Spleen (tissue), 11 donors: ENCODE results near the gene SPRY2. TPM values are rescaled to one million over a fixed set of nuclear protein-coding genes. Genes with fewer than 3 reads are reported as not detected.

ENCODE experiments used
- DNase-seq: peaks from one replicate; pipeline ENCODE4 v3.0.0-alpha.2; 2020
- H3K27ac ChIP-seq, 8 donors: fragments of 200-600 bp; sonication (generic) in 7 of 8; 1 replicate in 4 of 8; 2 replicates in 4 of 8; pipeline versions ENCODE4 v1.5.0 to v1.8.0; 2016 to 2021; ENCODE audit warnings: inconsistent platforms in 4 of 8, mild to moderate bottlenecking in 4 of 8, moderate library complexity in 1 of 8
- H3K27me3 ChIP-seq, 7 donors: fragments of 200-600 bp; sonication (generic) in 6 of 7; replicated peaks in 1 of 7; 1 replicate in 4 of 7; 2 replicates in 3 of 7; pipeline versions ENCODE4 v1.5.0 to v1.8.0; 2016 to 2021; ENCODE audit warnings: inconsistent platforms in 3 of 7, mild to moderate bottlenecking in 1 of 7
- H3K36me3 ChIP-seq, 6 donors: fragments of 200-600 bp; sonication (generic) in 5 of 6; 1 replicate in 4 of 6; 2 replicates in 2 of 6; pipeline versions ENCODE4 v1.5.0 to v1.8.0; 2016 to 2021; ENCODE audit warnings: inconsistent platforms in 2 of 6
- H3K4me1 ChIP-seq, 6 donors: fragments of 200-600 bp; sonication (generic) in 5 of 6; 1 replicate in 3 of 6; 2 replicates in 3 of 6; pipeline versions ENCODE4 v1.5.0 to v1.8.0; 2016 to 2021; ENCODE audit warnings: inconsistent platforms in 3 of 6
- H3K4me3 ChIP-seq, 8 donors: fragments of 200-600 bp; sonication (generic) in 7 of 8; 1 replicate in 4 of 8; 2 replicates in 4 of 8; pipeline versions ENCODE4 v1.5.0 to v1.8.0; 2016 to 2021; ENCODE audit warnings: inconsistent platforms in 4 of 8, mild to moderate bottlenecking in 4 of 8, moderate library complexity in 2 of 8
- H3K9me3 ChIP-seq, 8 donors: fragments of 200-600 bp; sonication (generic) in 7 of 8; 1 replicate in 4 of 8; 2 replicates in 4 of 8; pipeline versions ENCODE4 v1.5.0 to v1.8.0; 2016 to 2021; ENCODE audit warnings: inconsistent platforms in 4 of 8
- CTCF ChIP-seq, 11 experiments: fragments of 200-600 bp in 7 of 11; fragments of 450-650 bp in 4 of 11; sonication (generic) in 4 of 11; IDR thresholded peaks in 8 of 11; conservative IDR thresholded peaks in 3 of 11; 1 replicate in 7 of 11; 2 replicates in 4 of 11; pipeline versions ENCODE4 v1.4.0 to v1.8.0; 2016 to 2021; ENCODE audit warnings: antibody characterized with exemption in 11 of 11, inconsistent platforms in 4 of 11, mild to moderate bottlenecking in 1 of 11
- POLR2A ChIP-seq, 3 donors: fragments of 450-650 bp; IDR thresholded peaks; one replicate each; pipeline ENCODE4 v1.5.1; 2017; ENCODE audit warnings: antibody characterized with exemption in 3 of 3, mild to moderate bottlenecking in 1 of 3
- POLR2AphosphoS5 ChIP-seq, 3 donors: sonication (generic); formaldehyde crosslinking; IDR thresholded peaks; one replicate each; pipeline ENCODE4 v1.5.1; 2017; ENCODE audit warnings: antibody characterized with exemption in 3 of 3
- WGBS, 5 donors: extraction: QIAGEN DNeasy Blood & Tissue Kit in 3 of 5; methylation state at CpG; one replicate each; pipeline versions ENCODE4 v1.1.5 to v1.1.7; 2013 to 2018; 5-methylcytosine and 5-hydroxymethylcytosine counted together
- intact Hi-C: fragments of 100-400 bp; cut with DNase I; formaldehyde crosslinking; loops from one replicate; pipeline ENCODE4 v1.15.0; 2023; ENCODE audit warnings: low total_unique reads
- polyA plus RNA-seq, 3 donors: library from polyadenylated mRNA; stranded (reverse); fragments of 200-250 nt; gene quantifications; one replicate each; pipeline ENCODE4 v1.2.1, GENCODE V29; 2013
- total RNA-seq, 7 donors: library from RNA; depleted of rRNA in 3 of 7; stranded (reverse); fragments of >200 nt in 3 of 7; fragmentation: NEBNext Ultra II Directional in 4 of 7; extraction: Animal tissue kit (Norgen Biotek cat#: 25700) in 4 of 7; gene quantifications; one replicate each; pipeline versions ENCODE4 v1.1.0 to v1.2.1, GENCODE V29; 2016 to 2021
- donor health status: healthy with polysubstance abuse.
- donor health status: DM: no; HTN: no; CAD: no; lungs with moderate emphysema.
- donor health status: DM: no; HTN: no; CAD: no.
- donor health status: Bipolar disorder and iron deficiency.
- donor health status: healthy.
- donor health status: DM: no; HTN: no; CAD: no.
- donor health status: DM: yes; HTN: yes; CAD: no.

SPRY2 gene
- total and polyA plus RNA-seq, 10 donors: 8.5 to 63.9 (median 35.9) TPM

GRCh38 chr13:80361883-80362327 lies 21.0 kb upstream of the SPRY2 start:
- Histone ChIP-seq H3K27ac (peak overlapping the region in 4 of 8 donors; percentile 1 to 22 (median 13)), H3K4me1 (peaks cover 0 to 51% (median 27%) of the 10 kb centered on the region in 6 donors), H3K36me3 (no peaks in the 10 kb centered on the region), H3K27me3 (no peaks in the 10 kb centered on the region), H3K9me3 (no peaks in the 10 kb centered on the region), H3K4me3 (no peak overlapping the region)
- WGBS, 5 donors: 62 to 77% (median 72%) methylated on average over 2 of the region's 2 CpGs
- no peak for TF ChIP-seq POLR2AphosphoS5 (IDR thresholded peaks at IDR 0.05)
- TF ChIP-seq POLR2A (IDR thresholded peaks at IDR 0.05): no peak
- no peak for TF ChIP-seq CTCF (IDR thresholded peaks at IDR 0.05 in 8 of 11, conservative IDR thresholded peaks at IDR 0.05 in 3 of 11)
- DNase-seq: no peak
- intact Hi-C loops: loop anchor here (10.0 kb wide), 1 partner anchor 587 kb away; no protein-coding TSS in a partner anchor

GRCh38 chr13:80361298-80361697 lies 20.4 kb upstream of the SPRY2 start:
- WGBS, 5 donors: 71 to 91% (median 79%) methylated on average over 2 of the region's 2 CpGs
- H3K36me3 ChIP-seq: no peaks in the 10 kb centered on the region
- no peak for TF ChIP-seq CTCF (IDR thresholded peaks at IDR 0.05 in 8 of 11, conservative IDR thresholded peaks at IDR 0.05 in 3 of 11)
- no peak for TF ChIP-seq POLR2A (IDR thresholded peaks at IDR 0.05)
- TF ChIP-seq POLR2AphosphoS5 (IDR thresholded peaks at IDR 0.05): no peak
- no peak for DNase-seq
- no peak overlapping the region for H3K4me3 ChIP-seq
- no peaks in the 10 kb centered on the region for H3K27me3 ChIP-seq
- no peaks in the 10 kb centered on the region for H3K9me3 ChIP-seq
- H3K4me1 ChIP-seq: peaks cover 0 to 51% (median 27%) of the 10 kb centered on the region in 6 donors
- intact Hi-C loops: loop anchor here (10.0 kb wide), 1 partner anchor 586 kb away; no protein-coding TSS in a partner anchor
- peak overlapping the region in 3 of 8 donors; percentile 1 to 22 (median 15) for H3K27ac ChIP-seq

GRCh38 chr13:80360453-80360800 lies 19.5 kb upstream of the SPRY2 start:
- Histone ChIP-seq H3K4me3 (no peak overlapping the region), H3K27ac (peak overlapping the region in 3 of 8 donors; percentile 8 to 54 (median 36)), H3K36me3 (no peaks in the 10 kb centered on the region), H3K4me1 (peaks cover 0 to 51% (median 27%) of the 10 kb centered on the region in 6 donors), H3K9me3 (no peaks in the 10 kb centered on the region), H3K27me3 (no peaks in the 10 kb centered on the region)
- DNase-seq: no peak
- no peak for TF ChIP-seq POLR2A (IDR thresholded peaks at IDR 0.05)
- no peak for TF ChIP-seq CTCF (IDR thresholded peaks at IDR 0.05 in 8 of 11, conservative IDR thresholded peaks at IDR 0.05 in 3 of 11)
- no peak for TF ChIP-seq POLR2AphosphoS5 (IDR thresholded peaks at IDR 0.05)
- intact Hi-C loops: loop anchor here (10.0 kb wide), 1 partner anchor 586 kb away; no protein-coding TSS in a partner anchor

- Histone ChIP-seq H3K9me3 (no peaks in the 10 kb centered on the region), H3K4me3 (no peak overlapping the region), H3K27me3 (no peaks in the 10 kb centered on the region), H3K4me1 (peaks cover 0 to 51% (median 27%) of the 10 kb centered on the region in 6 donors), H3K36me3 (no peaks in the 10 kb centered on the region), H3K27ac (peak overlapping the region in 4 of 8 donors; percentile 8 to 54 (median 32))
- WGBS, 5 donors: 15 to 22% (median 18%) methylated on average over 6 of the region's 6 CpGs
- TF ChIP-seq POLR2A (IDR thresholded peaks at IDR 0.05) (no peak), CTCF (IDR thresholded peaks at IDR 0.05 in 8 of 11, conservative IDR thresholded peaks at IDR 0.05 in 3 of 11) (no peak), POLR2AphosphoS5 (IDR thresholded peaks at IDR 0.05) (no peak)
- no peak for DNase-seq
- intact Hi-C loops: loop anchor here (10.0 kb wide), 1 partner anchor 585 kb away; no protein-coding TSS in a partner anchor
Observed at GRCh38 chr13:80359778-80360452, 19.0 kb upstream of the SPRY2 start.
